HG03064 (cell line): ENCODE measurements around the gene TMEM127.

Experiments used
- ATAC-seq: cut with Tn5 transposase; IDR thresholded peaks from one replicate; pipeline ENCODE4 v1.9.1; 2021; ENCODE audit warnings: low read depth; ENCODE audit not compliant: unreplicated experiment

Gene TMEM127

GRCh38 chr2:96208143-96209010 is 57.4 kb downstream of the TMEM127 start, which contains the start of gene STARD7:
Gene STARD7, minus strand, starts transcription at chr2:96208827. Its CDS starts 393 bp downstream, at chr2:96208434.
- peak; percentile 89 for ATAC-seq

- ATAC-seq = no peak
Measured at GRCh38 chr2:96207774-96208142, 58.0 kb downstream of the TMEM127 start.

- no peak for ATAC-seq
Measured at GRCh38 chr2:96207073-96207773, 58.6 kb downstream of the TMEM127 start.

GRCh38 chr2:96205888-96206287 is 59.9 kb downstream of the TMEM127 start:
- no peak for ATAC-seq

- no peak for ATAC-seq
Measured at GRCh38 chr2:96204836-96205624, 60.8 kb downstream of the TMEM127 start.

- no peak for ATAC-seq
Measured at GRCh38 chr2:96203130-96204028, 62.4 kb downstream of the TMEM127 start.

- no peak for ATAC-seq
Measured at GRCh38 chr2:96202152-96202854, 63.5 kb downstream of the TMEM127 start.

GRCh38 chr2:96201338-96201737 is 64.5 kb downstream of the TMEM127 start:
- no peak for ATAC-seq

- ATAC-seq = no peak
Measured at GRCh38 chr2:96198921-96199320, 66.9 kb downstream of the TMEM127 start.
